ENCODE measurements around the gene RFPL2.

- TF ChIP-seq SUZ12 (IDR thresholded peaks at IDR 0.05; ENCODE audit: extremely low read depth, insufficient read depth, insufficient read length) (no peak), ZNF274 (IDR thresholded peaks at IDR 0.05; ENCODE audit: low read depth, low read length) (no peak), YY1 (IDR thresholded peaks at IDR 0.05; ENCODE audit: insufficient read depth, insufficient read length) (no peak)
These were observed 19.1 kb downstream of the RFPL2 start for GRCh38 chr22:32185821-32186220.
